OCI-LY3 (cell line): ENCODE data around the gene ANLN.
"Not testable (repeated sequence)": the region's sequence is repeated elsewhere in the genome, so short reads cannot be mapped to it uniquely, and the experiment has no call there.

Experiments
- H2AFZ ChIP-seq: fragments of 200-600, 300-600 bp; shearing (Covaris generic); 2 replicates; pipeline ENCODE4 v1.6.0; 2014; ENCODE audit warnings: antibody characterized with exemption, low read depth, low read length
- H3K27ac ChIP-seq: fragments of 200-600, 300-600 bp; sonication (generic); 2 replicates; pipeline ENCODE4 v1.5.1; 2014; ENCODE audit warnings: mild to moderate bottlenecking, low read length, moderate library complexity, mixed read lengths
- H3K27me3 ChIP-seq: fragments of 200-600, 300-600 bp; sonication (generic); 2 replicates; pipeline ENCODE4 v1.6.1; 2014; ENCODE audit warnings: low read depth, low read length, mixed read lengths
- H3K36me3 ChIP-seq: fragments of 200-600, 300-600 bp; sonication (generic); replicated peaks from 2 replicates; pipeline ENCODE3; 2014; ENCODE audit warnings: low read depth, low read length, mixed read lengths
- H3K4me1 ChIP-seq: fragments of 300-600, 200-600 bp; sonication (generic); 2 replicates; pipeline ENCODE4 v1.6.1; 2014; ENCODE audit warnings: low read length, mixed read lengths
- H3K4me2 ChIP-seq: fragments of 200-600, 300-600 bp; sonication (generic); 2 replicates; pipeline ENCODE4 v1.6.1; 2014; ENCODE audit warnings: low read length, mixed read lengths
- H3K4me3 ChIP-seq: fragments of 300-600, 200-600 bp; sonication (generic); 2 replicates; pipeline ENCODE4 v1.5.1; 2014; ENCODE audit warnings: antibody characterized with exemption, mild to moderate bottlenecking, low read length, moderate library complexity
- H3K79me2 ChIP-seq: fragments of 300-600, 200-600 bp; shearing (Covaris generic); 2 replicates; pipeline ENCODE4 v1.6.1; 2014; ENCODE audit warnings: mild to moderate bottlenecking, low read length, mixed read lengths
- H3K9ac ChIP-seq: fragments of 300-600, 200-600 bp; shearing (Covaris generic); 2 replicates; pipeline ENCODE4 v1.6.0; 2014; ENCODE audit warnings: mild to moderate bottlenecking, low read length, moderate library complexity
- H3K9me3 ChIP-seq: fragments of 200-600, 300-600 bp; shearing (Covaris generic); 2 replicates; pipeline ENCODE4 v1.6.1; 2014; ENCODE audit warnings: low read length, mixed read lengths; ENCODE audit not compliant: insufficient read depth
- H4K20me1 ChIP-seq: fragments of 200-600, 300-600 bp; sonication (generic); 2 replicates; pipeline ENCODE4 v1.6.1; 2016; ENCODE audit warnings: low read length, mixed read lengths; ENCODE audit not compliant: insufficient read depth
- CTCF ChIP-seq: fragments of 200-600, 300-600 bp; sonication (generic); IDR thresholded peaks from 2 replicates; pipeline ENCODE4 v1.5.1; 2014; ENCODE audit warnings: antibody characterized with exemption, low read length, low read depth
- EZH2phosphoT487 ChIP-seq: fragments of 200-600 bp; shearing (Covaris generic); IDR thresholded peaks from 2 replicates; pipeline ENCODE4 v1.6.1; 2018; ENCODE audit warnings: antibody characterized with exemption, mixed run types, low read depth

The ANLN gene

GRCh38 chr7:36486336-36486735, 96.7 kb downstream of the ANLN start:
- H3K4me2 ChIP-seq: no peak overlapping the region
- no peaks in the 10 kb centered on the region for H3K9me3 ChIP-seq
- peaks cover 37% of the 10 kb centered on the region for H3K27me3 ChIP-seq
- H3K4me1 ChIP-seq: 0 out of 2 replicates have a peak, but pooled peaks cover 2% of the 10 kb centered on the region
- no peaks in the 10 kb centered on the region for H3K36me3 ChIP-seq
- H4K20me1 ChIP-seq: no peaks in the 10 kb centered on the region
- no peak overlapping the region for H2AFZ ChIP-seq
- H3K4me3 ChIP-seq: no peak overlapping the region
- TF ChIP-seq EZH2phosphoT487: no peak
- TF ChIP-seq CTCF: no peak
- no peaks in the 10 kb centered on the region for H3K79me2 ChIP-seq
- no peak overlapping the region for H3K9ac ChIP-seq
- H3K27ac ChIP-seq: no peak overlapping the region

- TF ChIP-seq EZH2phosphoT487 (no peak), CTCF (peak; percentile 88)
- Histone ChIP-seq H4K20me1 (no peaks in the 10 kb centered on the region), H3K9ac (no peak overlapping the region), H3K9me3 (no peaks in the 10 kb centered on the region), H3K36me3 (no peaks in the 10 kb centered on the region), H2AFZ (no peak overlapping the region), H3K79me2 (no peaks in the 10 kb centered on the region), H3K4me1 (0 out of 2 replicates have a peak, but pooled peaks cover 2% of the 10 kb centered on the region), H3K4me3 (no peak overlapping the region), H3K4me2 (no peak overlapping the region), H3K27ac (no peak overlapping the region), H3K27me3 (peaks cover 44% of the 10 kb centered on the region)
These were observed 98.2 kb downstream of the ANLN start for GRCh38 chr7:36487756-36488336.

GRCh38 chr7:36488672-36489071, 99.0 kb downstream of the ANLN start:
- H3K27ac ChIP-seq, H3K4me3 ChIP-seq, H3K9me3 ChIP-seq, H4K20me1 ChIP-seq, H3K79me2 ChIP-seq, H3K9ac ChIP-seq, H3K4me1 ChIP-seq, H3K4me2 ChIP-seq, H2AFZ ChIP-seq, H3K36me3 ChIP-seq: not testable (repeated sequence)
- peaks cover 46% of the 10 kb centered on the region for H3K27me3 ChIP-seq

GRCh38 chr7:36490419-36490830, 100.8 kb downstream of the ANLN start:
- Histone ChIP-seq H3K9me3 (no peaks in the 10 kb centered on the region), H3K9ac (no peak overlapping the region), H3K4me3 (no peak overlapping the region), H2AFZ (no peak overlapping the region), H3K79me2 (no peaks in the 10 kb centered on the region), H4K20me1 (no peaks in the 10 kb centered on the region), H3K27ac (no peak overlapping the region), H3K4me2 (no peak overlapping the region), H3K4me1 (no peaks in the 10 kb centered on the region), H3K27me3 (peaks cover 51% of the 10 kb centered on the region), H3K36me3 (no peaks in the 10 kb centered on the region)
- TF ChIP-seq EZH2phosphoT487 (no peak), CTCF (no peak)
